Vagina (tissue), 2 donors: Measurements from ENCODE around the gene GRIN2A. TPM values are rescaled to one million over a fixed set of nuclear protein-coding genes. Genes with fewer than 3 reads are reported as not detected.

Experiments
- DNase-seq, 2 donors: peaks; one replicate each; pipeline ENCODE4 v3.0.0-alpha.2; 2017; ENCODE audit errors: extremely low spot score in 2 of 2
- H3K27ac ChIP-seq: fragments of 200-600 bp; sonication (generic); one replicate; pipeline ENCODE4 v1.5.1; 2019
- H3K27me3 ChIP-seq: fragments of 200-600 bp; sonication (generic); one replicate; pipeline ENCODE4 v1.5.1; 2019
- H3K36me3 ChIP-seq, 2 donors: fragments of 200-600 bp; sonication (generic); one replicate each; pipeline ENCODE4 v1.5.1; 2017 to 2019
- H3K4me1 ChIP-seq: fragments of 200-600 bp; sonication (generic); one replicate; pipeline ENCODE4 v1.5.1; 2019
- H3K4me3 ChIP-seq, 2 donors: fragments of 200-600 bp; sonication (generic); 1 replicate in 1 of 2; 2 replicates in 1 of 2; pipeline ENCODE4 v1.5.1; 2016 to 2019
- H3K9me3 ChIP-seq: fragments of 200-600 bp; sonication (generic); one replicate; pipeline ENCODE4 v1.5.1; 2019
- POLR2A ChIP-seq, 2 donors: fragments of 450-650 bp; IDR thresholded peaks; one replicate each; pipeline ENCODE4 v1.6.1; 2017; ENCODE audit warnings: antibody characterized with exemption in 2 of 2, mild to moderate bottlenecking in 2 of 2, moderate library complexity in 2 of 2
- POLR2AphosphoS5 ChIP-seq, 2 donors: sonication (generic); formaldehyde crosslinking; IDR thresholded peaks; one replicate each; pipeline ENCODE4 v1.9.0; 2017; ENCODE audit warnings: antibody characterized with exemption in 2 of 2, mild to moderate bottlenecking in 2 of 2, low read depth in 1 of 2; ENCODE audit not compliant: insufficient read depth in 1 of 2
- intact Hi-C: fragments of 100-400 bp; cut with DNase I; formaldehyde crosslinking; loops from one replicate; pipeline ENCODE4 v1.15.1; 2023
- total RNA-seq: library from RNA; depleted of rRNA; stranded (reverse); fragments of >200 nt; gene quantifications from one replicate; pipeline ENCODE4 v1.2.3, GENCODE V29; 2016
- TF ChIP-seq, protein P1 (sequence below), 3 experiments: fragments of 450-650 bp in 2 of 3; fragments of 200-600 bp in 1 of 3; sonication (generic) in 1 of 3; IDR thresholded peaks; one replicate each; pipeline ENCODE4 v1.5.1; 2017 to 2019; ENCODE audit warnings: antibody characterized with exemption in 3 of 3, mild to moderate bottlenecking in 2 of 3, moderate library complexity in 2 of 3

GRIN2A gene
- total RNA-seq, 1 donor from 2014 or later = 1.5 TPM

GRCh38 chr16:9817586-9817985, 364.6 kb downstream of the GRIN2A start:
- intact Hi-C loops = no loop called here
- H3K4me3 ChIP-seq = no peak overlapping the region
- no peak for TF ChIP-seq POLR2AphosphoS5 (IDR thresholded peaks at IDR 0.05; ENCODE audit: insufficient read depth in 1 of 2, low read depth in 1 of 2)
- TF ChIP-seq, protein P1, sequence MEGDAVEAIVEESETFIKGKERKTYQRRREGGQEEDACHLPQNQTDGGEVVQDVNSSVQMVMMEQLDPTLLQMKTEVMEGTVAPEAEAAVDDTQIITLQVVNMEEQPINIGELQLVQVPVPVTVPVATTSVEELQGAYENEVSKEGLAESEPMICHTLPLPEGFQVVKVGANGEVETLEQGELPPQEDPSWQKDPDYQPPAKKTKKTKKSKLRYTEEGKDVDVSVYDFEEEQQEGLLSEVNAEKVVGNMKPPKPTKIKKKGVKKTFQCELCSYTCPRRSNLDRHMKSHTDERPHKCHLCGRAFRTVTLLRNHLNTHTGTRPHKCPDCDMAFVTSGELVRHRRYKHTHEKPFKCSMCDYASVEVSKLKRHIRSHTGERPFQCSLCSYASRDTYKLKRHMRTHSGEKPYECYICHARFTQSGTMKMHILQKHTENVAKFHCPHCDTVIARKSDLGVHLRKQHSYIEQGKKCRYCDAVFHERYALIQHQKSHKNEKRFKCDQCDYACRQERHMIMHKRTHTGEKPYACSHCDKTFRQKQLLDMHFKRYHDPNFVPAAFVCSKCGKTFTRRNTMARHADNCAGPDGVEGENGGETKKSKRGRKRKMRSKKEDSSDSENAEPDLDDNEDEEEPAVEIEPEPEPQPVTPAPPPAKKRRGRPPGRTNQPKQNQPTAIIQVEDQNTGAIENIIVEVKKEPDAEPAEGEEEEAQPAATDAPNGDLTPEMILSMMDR (IDR thresholded peaks at IDR 0.05) = no peak
- no peak overlapping the region for H3K27ac ChIP-seq
- no peaks in the 10 kb centered on the region for H3K9me3 ChIP-seq
- H3K27me3 ChIP-seq = no peaks in the 10 kb centered on the region
- no peak for DNase-seq
- H3K36me3 ChIP-seq = no peaks in the 10 kb centered on the region
- H3K4me1 ChIP-seq = no peaks in the 10 kb centered on the region

DNA sequence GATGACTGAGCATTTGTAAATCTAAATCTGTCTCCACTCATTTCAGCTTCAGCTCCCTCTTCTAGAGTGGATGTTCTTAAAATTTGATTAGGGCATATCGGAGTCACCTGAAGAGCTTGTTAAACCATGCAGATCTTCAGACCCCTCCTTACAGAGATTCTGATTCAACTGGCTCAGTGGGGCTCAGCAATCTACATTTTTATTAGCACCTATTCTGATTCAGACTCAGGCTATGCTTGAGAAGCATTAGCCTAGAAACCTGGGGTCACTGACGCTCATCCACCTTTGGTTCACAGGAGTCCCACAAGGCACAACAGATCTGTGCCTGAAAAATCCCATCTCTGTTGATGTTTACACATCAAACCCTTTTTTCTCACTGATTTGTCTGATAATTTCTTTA, 365.6 kb downstream of the GRIN2A start:
- intact Hi-C loops = no loop called here
- no peak for DNase-seq

GRCh38 chr16:9813665-9814064, 368.6 kb downstream of the GRIN2A start:
- no peaks in the 10 kb centered on the region for H3K9me3 ChIP-seq
- H3K4me3 ChIP-seq = no peak overlapping the region
- intact Hi-C loops = no loop called here
- no peaks in the 10 kb centered on the region for H3K4me1 ChIP-seq
- DNase-seq = no peak
- no peaks in the 10 kb centered on the region for H3K27me3 ChIP-seq
- H3K36me3 ChIP-seq = no peaks in the 10 kb centered on the region
- no peak for TF ChIP-seq POLR2A (IDR thresholded peaks at IDR 0.05)
- no peak for TF ChIP-seq POLR2AphosphoS5 (IDR thresholded peaks at IDR 0.05; ENCODE audit: insufficient read depth in 1 of 2, low read depth in 1 of 2)
- TF ChIP-seq, protein P1 (IDR thresholded peaks at IDR 0.05) = no peak
- no peak overlapping the region for H3K27ac ChIP-seq

More for the DNA sequence above, 365.6 kb downstream of the GRIN2A start:
- Histone ChIP-seq H3K27ac (no peak overlapping the region), H3K9me3 (no peaks in the 10 kb centered on the region), H3K4me3 (no peak overlapping the region), H3K27me3 (no peaks in the 10 kb centered on the region), H3K4me1 (no peaks in the 10 kb centered on the region), H3K36me3 (no peaks in the 10 kb centered on the region)
- TF ChIP-seq, protein P1 (IDR thresholded peaks at IDR 0.05) = no peak
- no peak for TF ChIP-seq POLR2A (IDR thresholded peaks at IDR 0.05)
- TF ChIP-seq POLR2AphosphoS5 (IDR thresholded peaks at IDR 0.05; ENCODE audit: insufficient read depth in 1 of 2, low read depth in 1 of 2) = no peak

GRCh38 chr16:9808210-9808609, 374.0 kb downstream of the GRIN2A start:
- Histone ChIP-seq H3K4me3 (no peak overlapping the region), H3K27ac (no peak overlapping the region), H3K9me3 (no peaks in the 10 kb centered on the region), H3K36me3 (no peaks in the 10 kb centered on the region), H3K4me1 (no peaks in the 10 kb centered on the region), H3K27me3 (no peaks in the 10 kb centered on the region)
- intact Hi-C loops = no loop called here
- no peak for DNase-seq
- no peak for TF ChIP-seq POLR2A (IDR thresholded peaks at IDR 0.05)
- no peak for TF ChIP-seq POLR2AphosphoS5 (IDR thresholded peaks at IDR 0.05; ENCODE audit: insufficient read depth in 1 of 2, low read depth in 1 of 2)
- TF ChIP-seq, protein P1 (IDR thresholded peaks at IDR 0.05) = no peak

GRCh38 chr16:9807302-9807701, 374.9 kb downstream of the GRIN2A start:
- H3K36me3 ChIP-seq = no peaks in the 10 kb centered on the region
- intact Hi-C loops = no loop called here
- no peaks in the 10 kb centered on the region for H3K9me3 ChIP-seq
- H3K4me3 ChIP-seq = no peak overlapping the region
- H3K4me1 ChIP-seq = no peaks in the 10 kb centered on the region
- no peak for DNase-seq
- H3K27me3 ChIP-seq = no peaks in the 10 kb centered on the region
- TF ChIP-seq, protein P1 (IDR thresholded peaks at IDR 0.05) = no peak
- TF ChIP-seq POLR2A (IDR thresholded peaks at IDR 0.05) (no peak), POLR2AphosphoS5 (IDR thresholded peaks at IDR 0.05; ENCODE audit: insufficient read depth in 1 of 2, low read depth in 1 of 2) (no peak)
- H3K27ac ChIP-seq = no peak overlapping the region
